Measurements from ENCODE around the gene PALLD. TPM values are rescaled to one million over a fixed set of nuclear protein-coding genes. Genes with fewer than 3 reads are reported as not detected.

The PALLD gene
- total RNA-seq, 2 experiments from 2014 or later = 0.49 to 0.78 TPM

- no peaks in the 10 kb centered on the region for H3K36me3 Mint-ChIP-seq (ENCODE audit: low read depth)
- TF ChIP-seq CTCF (IDR thresholded peaks at IDR 0.05) = no peak
- no peaks in the 10 kb centered on the region for H3K9me3 Mint-ChIP-seq
- Histone ChIP-seq H3K27ac (ENCODE audit: low read depth in 1 of 2, low read length in 2 of 2) (no peak overlapping the region), H3K9me3 (ENCODE audit: control insufficient read depth in 1 of 2, insufficient read depth in 1 of 2, low read length in 2 of 2) (peaks cover 0 to 8% of the 10 kb centered on the region in 2 experiments), H3K4me1 (ENCODE audit: insufficient read depth, low read length) (no peaks in the 10 kb centered on the region), H3K4me3 (ENCODE audit: low read length) (no peak overlapping the region), H3K36me3 (ENCODE audit: insufficient read depth, low read length) (no peaks in the 10 kb centered on the region), H3K27me3 (ENCODE audit: control insufficient read depth in 1 of 2, insufficient read depth in 2 of 2, low read length in 2 of 2) (no peaks in the 10 kb centered on the region)
- H3K4me1 Mint-ChIP-seq (ENCODE audit: low read depth) = no peaks in the 10 kb centered on the region
- peaks cover 6% of the 10 kb centered on the region for H3K27me3 Mint-ChIP-seq
- DNase-seq (no peak), ATAC-seq (ENCODE audit: poor library complexity) (no peak)
- intact Hi-C loops (cut with DNase I, micrococcal nuclease) = no loop called here
- CTCF ChIA-PET = no interaction called here
- no peak overlapping the region for H3K27ac Mint-ChIP-seq
- POLR2A ChIA-PET = no interaction called here
- H3K4me3 Mint-ChIP-seq = no peak overlapping the region
These were observed 299.7 kb downstream of the PALLD start for GRCh38 chr4:168796362-168797106.

GRCh38 chr4:168797194-168797593 lies 300.3 kb downstream of the PALLD start:
- Histone ChIP-seq H3K27ac (ENCODE audit: low read depth in 1 of 2, low read length in 2 of 2) (no peak overlapping the region), H3K27me3 (ENCODE audit: control insufficient read depth in 1 of 2, insufficient read depth in 2 of 2, low read length in 2 of 2) (no peaks in the 10 kb centered on the region), H3K9me3 (ENCODE audit: control insufficient read depth in 1 of 2, insufficient read depth in 1 of 2, low read length in 2 of 2) (peaks cover 0 to 8% of the 10 kb centered on the region in 2 experiments), H3K36me3 (ENCODE audit: insufficient read depth, low read length) (no peaks in the 10 kb centered on the region), H3K4me3 (ENCODE audit: low read length) (no peak overlapping the region), H3K4me1 (ENCODE audit: insufficient read depth, low read length) (no peaks in the 10 kb centered on the region)
- no peaks in the 10 kb centered on the region for H3K4me1 Mint-ChIP-seq (ENCODE audit: low read depth)
- TF ChIP-seq CTCF (IDR thresholded peaks at IDR 0.05) = no peak
- intact Hi-C loops (cut with DNase I, micrococcal nuclease) = no loop called here
- ChIA-PET POLR2A (no interaction called here), CTCF (no interaction called here)
- H3K27ac Mint-ChIP-seq = no peak overlapping the region
- H3K4me3 Mint-ChIP-seq = no peak overlapping the region
- peaks cover 12% of the 10 kb centered on the region for H3K27me3 Mint-ChIP-seq
- no peaks in the 10 kb centered on the region for H3K36me3 Mint-ChIP-seq (ENCODE audit: low read depth)
- peak in 2 of 14 experiments; percentile 26 to 38 for DNase-seq
- ATAC-seq (ENCODE audit: poor library complexity) = no peak
- H3K9me3 Mint-ChIP-seq = peaks cover 2% of the 10 kb centered on the region

GRCh38 chr4:168797738-168798375 lies 301.0 kb downstream of the PALLD start:
- no peaks in the 10 kb centered on the region for H3K36me3 ChIP-seq (ENCODE audit: insufficient read depth, low read length)
- Mint-ChIP-seq H3K27me3 (peaks cover 13% of the 10 kb centered on the region), H3K4me3 (no peak overlapping the region), H3K4me1 (ENCODE audit: low read depth) (no peaks in the 10 kb centered on the region), H3K27ac (no peak overlapping the region), H3K9me3 (peaks cover 3% of the 10 kb centered on the region), H3K36me3 (ENCODE audit: low read depth) (no peaks in the 10 kb centered on the region)
- ChIA-PET POLR2A (no interaction called here), CTCF (no interaction called here)
- DNase-seq (peak in 1 of 14 experiments; percentile 8), ATAC-seq (ENCODE audit: poor library complexity) (no peak)
- H3K27me3 ChIP-seq (ENCODE audit: control insufficient read depth in 1 of 2, insufficient read depth in 2 of 2, low read length in 2 of 2) = no peaks in the 10 kb centered on the region
- peaks cover 0 to 8% of the 10 kb centered on the region in 2 experiments for H3K9me3 ChIP-seq (ENCODE audit: control insufficient read depth in 1 of 2, insufficient read depth in 1 of 2, low read length in 2 of 2)
- TF ChIP-seq CTCF (IDR thresholded peaks at IDR 0.05) = no peak
- H3K4me3 ChIP-seq (ENCODE audit: low read length) = no peak overlapping the region
- no peaks in the 10 kb centered on the region for H3K4me1 ChIP-seq (ENCODE audit: insufficient read depth, low read length)
- H3K27ac ChIP-seq (ENCODE audit: low read depth in 1 of 2, low read length in 2 of 2) = no peak overlapping the region
- intact Hi-C loops (cut with DNase I, micrococcal nuclease) = no loop called here
